Calu3 (cell line): ENCODE data around the gene ATPAF1. TPM values are rescaled to one million over a fixed set of nuclear protein-coding genes. Genes with fewer than 3 reads are reported as not detected.
"Not testable (repeated sequence)": the region's sequence is repeated elsewhere in the genome, so short reads cannot be mapped to it uniquely, and the experiment has no call there.

Experiments
- BruUV-seq: library from RNA; stranded (reverse); fragments of 400-500 nt; replicated peaks from 2 replicates; lab custom pipeline; 2021; lab: Mats Ljungman, UMichigan
- CTCF ChIA-PET: fragments of 300-600 bp; sonication (Branson Sonifier 250); formaldehyde crosslinking; loops from one replicate; lab custom pipeline; 2022; ENCODE audit warnings: antibody characterized with exemption; lab: Charles Lee
- DNase-seq: peaks from one replicate; pipeline ENCODE4 v3.0.0; 2022
- H3K27ac Mint-ChIP-seq: one replicate; pipeline ENCODE4 v1.8.0; 2022; ENCODE audit warnings: mixed read lengths; ENCODE audit not compliant: unreplicated experiment
- H3K27me3 Mint-ChIP-seq: one replicate; pipeline ENCODE4 v1.8.0; 2022; ENCODE audit warnings: mixed read lengths; ENCODE audit not compliant: unreplicated experiment
- H3K36me3 Mint-ChIP-seq: one replicate; pipeline ENCODE4 v1.8.0; 2022; ENCODE audit warnings: mild to moderate bottlenecking, moderate library complexity, mixed read lengths; ENCODE audit not compliant: insufficient read depth, unreplicated experiment
- H3K4me1 Mint-ChIP-seq: one replicate; pipeline ENCODE4 v1.8.0; 2022; ENCODE audit warnings: mild to moderate bottlenecking, low read depth, mixed read lengths; ENCODE audit not compliant: unreplicated experiment
- H3K4me3 Mint-ChIP-seq: one replicate; pipeline ENCODE4 v1.8.0; 2022; ENCODE audit warnings: mild to moderate bottlenecking, low read depth, moderate library complexity, mixed read lengths; ENCODE audit not compliant: unreplicated experiment
- H3K9me3 Mint-ChIP-seq: one replicate; pipeline ENCODE4 v1.8.0; 2022; ENCODE audit warnings: low read depth, mixed read lengths; ENCODE audit not compliant: unreplicated experiment
- intact Hi-C: fragments of 100-400 bp; cut with micrococcal nuclease; formaldehyde crosslinking; loops from one replicate; pipeline ENCODE4 v1.10.0; 2022; ENCODE audit not compliant: unreplicated experiment
- total RNA-seq: library from RNA; stranded (reverse); gene quantifications from 2 replicates; pipeline ENCODE4 v1.2.3, GENCODE V29; 2022
- TF ChIP-seq, protein P1 (sequence below): fragments of 200-600 bp; IDR thresholded peaks from one replicate; pipeline ENCODE4 v1.8.0; 2022; ENCODE audit warnings: antibody characterized with exemption; ENCODE audit not compliant: unreplicated experiment

The ATPAF1 gene
- total RNA-seq, 1 experiment from 2014 or later = 34.5 TPM

DNA sequence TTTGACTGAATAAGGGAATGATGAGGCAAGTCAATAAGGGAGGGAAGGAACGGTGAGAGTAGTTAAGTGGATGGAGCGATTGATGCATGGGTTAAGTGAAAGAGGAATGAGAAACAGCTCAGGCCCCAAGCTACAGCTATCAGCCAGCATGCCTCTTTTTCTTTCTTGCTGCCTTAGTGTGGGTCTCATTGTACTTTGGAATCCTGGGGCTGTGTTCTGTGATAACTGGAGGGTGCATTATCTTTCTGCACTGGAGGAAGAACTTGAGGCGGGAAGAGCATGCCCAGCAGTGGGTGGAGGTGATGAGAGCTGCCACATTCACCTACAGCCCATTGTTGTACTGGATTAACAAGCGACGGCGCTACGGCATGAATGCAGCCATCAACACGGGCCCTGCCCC lies 4.5 kb upstream of the ATPAF1 start:
- no peak overlapping the region for H3K27ac Mint-ChIP-seq
- CTCF ChIA-PET = no interaction called here

DNA sequence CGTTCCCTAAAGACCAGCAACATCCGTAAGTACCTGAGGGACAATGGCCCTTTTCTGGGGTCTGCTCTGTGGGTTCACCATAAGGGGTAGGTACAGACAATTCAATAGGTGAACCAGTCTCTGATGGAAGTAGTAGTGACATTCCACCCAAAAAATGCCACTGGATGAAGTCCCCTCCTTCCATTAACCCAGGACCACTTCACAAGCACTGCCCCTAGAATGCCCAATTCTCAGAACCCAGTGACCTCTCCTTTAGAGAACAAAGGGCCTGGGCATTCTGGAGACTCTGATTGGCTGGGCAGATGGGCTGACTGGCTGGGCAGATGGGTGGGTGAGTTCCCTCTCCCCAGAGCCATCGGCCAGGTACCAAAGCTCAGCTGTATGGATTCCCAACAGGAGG lies 3.4 kb upstream of the ATPAF1 start, which contains the start of gene TEX38:
TEX38 (plus strand) TSS at position 301 of the 400 bp plus-strand sequence; CDS start at position 382, 81 bp downstream.
- no TSS peak for BruUV-seq
- no peak within 1 kb of the TSS for H3K27ac Mint-ChIP-seq

More for the DNA sequence above, 4.5 kb upstream of the ATPAF1 start:
- no peak for DNase-seq
- intact Hi-C loops = no loop called here
- TF ChIP-seq, protein P1, sequence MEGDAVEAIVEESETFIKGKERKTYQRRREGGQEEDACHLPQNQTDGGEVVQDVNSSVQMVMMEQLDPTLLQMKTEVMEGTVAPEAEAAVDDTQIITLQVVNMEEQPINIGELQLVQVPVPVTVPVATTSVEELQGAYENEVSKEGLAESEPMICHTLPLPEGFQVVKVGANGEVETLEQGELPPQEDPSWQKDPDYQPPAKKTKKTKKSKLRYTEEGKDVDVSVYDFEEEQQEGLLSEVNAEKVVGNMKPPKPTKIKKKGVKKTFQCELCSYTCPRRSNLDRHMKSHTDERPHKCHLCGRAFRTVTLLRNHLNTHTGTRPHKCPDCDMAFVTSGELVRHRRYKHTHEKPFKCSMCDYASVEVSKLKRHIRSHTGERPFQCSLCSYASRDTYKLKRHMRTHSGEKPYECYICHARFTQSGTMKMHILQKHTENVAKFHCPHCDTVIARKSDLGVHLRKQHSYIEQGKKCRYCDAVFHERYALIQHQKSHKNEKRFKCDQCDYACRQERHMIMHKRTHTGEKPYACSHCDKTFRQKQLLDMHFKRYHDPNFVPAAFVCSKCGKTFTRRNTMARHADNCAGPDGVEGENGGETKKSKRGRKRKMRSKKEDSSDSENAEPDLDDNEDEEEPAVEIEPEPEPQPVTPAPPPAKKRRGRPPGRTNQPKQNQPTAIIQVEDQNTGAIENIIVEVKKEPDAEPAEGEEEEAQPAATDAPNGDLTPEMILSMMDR = no peak
- BruUV-seq = no TSS peak
- Mint-ChIP-seq H3K36me3 (no peaks in the 10 kb centered on the region), H3K27me3 (no peaks in the 10 kb centered on the region), H3K4me3 (no peak overlapping the region), H3K4me1 (no peaks in the 10 kb centered on the region), H3K9me3 (no peaks in the 10 kb centered on the region)

GRCh38 chr1:46670134-46670533 lies 2.0 kb upstream of the ATPAF1 start:
- no TSS peak for BruUV-seq
- H3K36me3 Mint-ChIP-seq = no peaks in the 10 kb centered on the region
- H3K9me3 Mint-ChIP-seq = no peaks in the 10 kb centered on the region
- no peak overlapping the region for H3K4me3 Mint-ChIP-seq
- CTCF ChIA-PET = no interaction called here
- H3K27ac Mint-ChIP-seq = no peak overlapping the region
- no peaks in the 10 kb centered on the region for H3K27me3 Mint-ChIP-seq
- no peak for DNase-seq
- intact Hi-C loops = no loop called here
- H3K4me1 Mint-ChIP-seq = peaks cover 15% of the 10 kb centered on the region
- TF ChIP-seq, protein P1 = no peak

More for the DNA sequence above, 3.4 kb upstream of the ATPAF1 start, which contains the start of gene TEX38:
- TF ChIP-seq, protein P1 = no peak
- Mint-ChIP-seq H3K27me3 (no peaks in the 10 kb centered on the region), H3K9me3 (no peaks in the 10 kb centered on the region), H3K4me3 (no peak within 1 kb of the TSS), H3K36me3 (no peaks in the 10 kb centered on the region), H3K4me1 (peaks cover 11% of the 10 kb centered on the region)
- CTCF ChIA-PET = no interaction called here
- no peak for DNase-seq
- intact Hi-C loops = no loop called here

DNA sequence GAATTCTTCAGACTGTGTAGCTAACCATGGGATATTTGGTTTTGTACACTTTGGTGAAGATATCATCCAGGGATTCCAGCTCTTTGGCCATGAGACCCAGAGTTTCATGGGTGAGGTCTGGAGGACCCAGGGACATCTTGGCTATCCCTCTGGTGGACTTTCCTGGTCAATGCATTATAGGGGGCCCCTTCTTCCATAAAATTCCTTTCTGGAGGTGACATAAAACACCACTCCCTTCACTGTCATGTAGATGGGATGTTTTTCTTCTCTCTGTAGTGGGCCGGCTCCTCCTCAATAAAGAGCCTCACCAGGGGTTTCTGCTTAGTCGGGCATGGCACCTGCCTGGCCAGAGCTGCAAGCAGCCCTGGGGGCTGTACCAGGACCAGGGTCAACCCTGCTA lies 2.2 kb downstream of the ATPAF1 start:
- Mint-ChIP-seq H3K4me1 (peaks cover 15% of the 10 kb centered on the region), H3K36me3 (no peaks in the 10 kb centered on the region), H3K27ac (no peak overlapping the region), H3K4me3 (no peak overlapping the region), H3K27me3 (no peaks in the 10 kb centered on the region), H3K9me3 (no peaks in the 10 kb centered on the region)
- TF ChIP-seq, protein P1 = no peak
- no peak for DNase-seq
- BruUV-seq = no TSS peak
- CTCF ChIA-PET = interaction anchor here (0.9 kb wide), 1 partner anchor 13 kb away, joined by 3 read pairs; no protein-coding TSS in a partner anchor
- intact Hi-C loops = no loop called here

GRCh38 chr1:46662919-46663318 lies 5.2 kb downstream of the ATPAF1 start:
- intact Hi-C loops, BruUV-seq, H3K27ac Mint-ChIP-seq, CTCF ChIA-PET, H3K36me3 Mint-ChIP-seq, H3K27me3 Mint-ChIP-seq, H3K9me3 Mint-ChIP-seq, DNase-seq, H3K4me3 Mint-ChIP-seq: not testable (repeated sequence)
- H3K4me1 Mint-ChIP-seq = peaks cover 15% of the 10 kb centered on the region

GRCh38 chr1:46660116-46660515 lies 8.0 kb downstream of the ATPAF1 start:
- BruUV-seq, H3K4me1 Mint-ChIP-seq, intact Hi-C loops, CTCF ChIA-PET, DNase-seq, H3K27ac Mint-ChIP-seq, H3K36me3 Mint-ChIP-seq, H3K4me3 Mint-ChIP-seq, H3K9me3 Mint-ChIP-seq, H3K27me3 Mint-ChIP-seq: not testable (repeated sequence)
